CD8-positive, alpha-beta memory T cell (primary cell): ENCODE results near the gene AGAP1. TPM values are rescaled to one million over a fixed set of nuclear protein-coding genes. Genes with fewer than 3 reads are reported as not detected.

Experiments
- CTCF ChIA-PET: fragments of 350-600 bp; sonication (Branson Sonifier 250); formaldehyde crosslinking; loops from one replicate; lab custom pipeline; 2021; ENCODE audit warnings: antibody characterized with exemption; lab: Charles Lee
- POLR2A ChIA-PET: fragments of 350-600 bp; sonication (Branson Sonifier 250); formaldehyde crosslinking; loops from one replicate; lab custom pipeline; 2021; ENCODE audit warnings: antibody characterized with exemption; lab: Charles Lee
- DNase-seq, 5 donors: peaks; one replicate each; pipeline versions ENCODE4 v3.0.0 to v3.0.0-alpha.2; 2020 to 2022; ENCODE audit warnings: mixed read lengths in 1 of 5
- H3K27ac ChIP-seq: one replicate; pipeline ENCODE4 v1.7.0; 2013; ENCODE audit warnings: low read depth, mild to moderate bottlenecking, low read length, moderate library complexity
- H3K27me3 ChIP-seq: 2 replicates; pipeline ENCODE4 v1.7.0; 2013; ENCODE audit warnings: low read length, mild to moderate bottlenecking; ENCODE audit not compliant: insufficient read depth, poor library complexity, severe bottlenecking
- H3K36me3 ChIP-seq: 2 replicates; pipeline ENCODE4 v1.7.0; 2013; ENCODE audit warnings: mild to moderate bottlenecking, low read length, moderate library complexity; ENCODE audit not compliant: insufficient read depth
- H3K4me1 ChIP-seq: 2 replicates; pipeline ENCODE4 v1.7.0; 2013; ENCODE audit warnings: mild to moderate bottlenecking, low read length, moderate library complexity; ENCODE audit not compliant: insufficient read depth
- H3K4me3 ChIP-seq: 2 replicates; pipeline ENCODE4 v1.7.0; 2013; ENCODE audit warnings: mild to moderate bottlenecking, low read length
- H3K9me3 ChIP-seq: 2 replicates; pipeline ENCODE4 v1.7.0; 2013; ENCODE audit warnings: mild to moderate bottlenecking, low read length
- H3K27ac Mint-ChIP-seq, 8 donors: one replicate each; pipeline ENCODE4 v1.8.0; 2020 to 2021; ENCODE audit warnings: mixed read lengths in 8 of 8, mild to moderate bottlenecking in 6 of 8, inconsistent platforms in 3 of 8, moderate library complexity in 3 of 8
- H3K27me3 Mint-ChIP-seq, 2 donors: one replicate each; pipeline ENCODE4 v1.8.0; 2020 to 2021; ENCODE audit warnings: mixed read lengths in 2 of 2, mild to moderate bottlenecking in 1 of 2, moderate library complexity in 1 of 2
- H3K36me3 Mint-ChIP-seq, 3 donors: one replicate each; pipeline ENCODE4 v1.8.0; 2020 to 2021; ENCODE audit warnings: mixed read lengths in 3 of 3, inconsistent platforms in 1 of 3, mild to moderate bottlenecking in 1 of 3
- H3K4me1 Mint-ChIP-seq, 3 donors: one replicate each; pipeline ENCODE4 v1.8.0; 2020 to 2021; ENCODE audit warnings: mixed read lengths in 3 of 3, inconsistent platforms in 1 of 3, mild to moderate bottlenecking in 1 of 3
- H3K4me3 Mint-ChIP-seq, 7 donors: one replicate each; pipeline ENCODE4 v1.8.0; 2020 to 2021; ENCODE audit warnings: mixed read lengths in 7 of 7, mild to moderate bottlenecking in 6 of 7, moderate library complexity in 4 of 7, inconsistent platforms in 2 of 7
- H3K9me3 Mint-ChIP-seq, 5 donors: one replicate each; pipeline ENCODE4 v1.8.0; 2020 to 2022; ENCODE audit warnings: mixed read lengths in 5 of 5, mild to moderate bottlenecking in 3 of 5, moderate library complexity in 2 of 5, inconsistent platforms in 1 of 5
- polyA plus RNA-seq: library from polyadenylated mRNA; unstranded; fragments of 300-500 nt; fragmentation: Illumina TruSeq; gene quantifications from one replicate; pipeline ENCODE4 v1.2.3, GENCODE V29; 2021
- total RNA-seq, 2 experiments: library from RNA; stranded (reverse); gene quantifications; one replicate each; pipeline ENCODE4 v1.2.3, GENCODE V29; 2021

Gene AGAP1
- total and polyA plus RNA-seq, 3 experiments from 2014 or later: 1.2 to 3.3 (median 2.7) TPM

DNA sequence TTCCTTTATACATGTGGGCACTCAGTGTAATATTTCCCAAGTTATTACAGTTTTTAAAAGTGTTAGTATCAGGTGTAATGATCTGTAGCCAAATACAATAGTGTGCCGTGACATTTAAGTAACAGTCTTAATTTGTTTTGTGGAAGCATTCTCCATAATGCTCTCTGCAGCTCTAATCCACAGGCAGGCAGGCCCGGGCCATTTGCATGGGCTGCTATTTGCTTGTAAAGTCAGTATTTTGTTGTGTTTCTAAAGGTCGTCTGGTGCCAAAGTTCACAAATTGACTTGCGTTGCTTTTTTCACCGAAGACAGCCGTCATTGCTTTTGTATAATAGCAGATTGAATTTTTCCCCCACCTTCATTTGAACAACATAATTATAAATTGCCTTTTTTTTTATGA is 521.3 kb downstream of the AGAP1 start:
- H3K4me3 Mint-ChIP-seq: no peak overlapping the region
- DNase-seq: no peak
- peaks cover 0 to 3% (median 0%) of the 10 kb centered on the region in 5 donors for H3K9me3 Mint-ChIP-seq
- ChIA-PET CTCF (no interaction called here), POLR2A (no interaction called here)
- H3K4me1 ChIP-seq: no peaks in the 10 kb centered on the region
- no peak overlapping the region for H3K4me3 ChIP-seq
- no peak overlapping the region for H3K27ac ChIP-seq
- H3K27me3 ChIP-seq: no peaks in the 10 kb centered on the region
- no peaks in the 10 kb centered on the region for H3K36me3 ChIP-seq
- H3K27me3 Mint-ChIP-seq: peaks cover 0 to 5% of the 10 kb centered on the region in 2 donors
- peak overlapping the region in 1 of 8 donors; percentile 3 for H3K27ac Mint-ChIP-seq
- H3K4me1 Mint-ChIP-seq: peaks cover 0 to 15% (median 13%) of the 10 kb centered on the region in 3 donors
- H3K36me3 Mint-ChIP-seq: peaks cover 0 to 3% (median 0%) of the 10 kb centered on the region in 3 donors
- H3K9me3 ChIP-seq: no peaks in the 10 kb centered on the region

DNA sequence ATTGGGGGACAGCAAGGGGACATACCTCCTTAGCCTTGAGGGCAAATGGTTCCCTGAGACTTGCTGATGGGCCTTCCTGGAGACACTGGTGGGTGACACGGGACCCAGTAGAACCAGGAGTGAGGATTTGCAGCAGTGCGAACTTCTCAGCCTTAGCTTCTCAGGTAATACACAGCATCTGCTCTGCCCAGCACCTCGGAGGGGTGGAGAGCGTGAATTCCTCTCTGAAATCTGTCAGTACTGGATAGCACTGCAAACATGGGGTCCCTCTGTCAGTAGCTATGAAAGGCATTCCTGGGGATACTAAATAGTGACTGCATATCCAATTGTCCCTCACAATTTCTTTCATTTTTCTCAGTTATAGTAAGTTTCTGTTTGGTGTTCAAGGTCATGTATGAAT is 522.7 kb downstream of the AGAP1 start:
- peaks cover 0 to 15% (median 11%) of the 10 kb centered on the region in 3 donors for H3K4me1 Mint-ChIP-seq
- H3K36me3 Mint-ChIP-seq: peaks cover 0 to 3% (median 0%) of the 10 kb centered on the region in 3 donors
- Histone ChIP-seq H3K36me3 (no peaks in the 10 kb centered on the region), H3K9me3 (no peaks in the 10 kb centered on the region), H3K4me3 (no peak overlapping the region), H3K27ac (no peak overlapping the region), H3K27me3 (no peaks in the 10 kb centered on the region), H3K4me1 (no peaks in the 10 kb centered on the region)
- H3K4me3 Mint-ChIP-seq: no peak overlapping the region
- H3K27ac Mint-ChIP-seq: no peak overlapping the region
- POLR2A ChIA-PET: no interaction called here
- CTCF ChIA-PET: no interaction called here
- no peak for DNase-seq
- peaks cover 0 to 5% of the 10 kb centered on the region in 2 donors for H3K27me3 Mint-ChIP-seq
- peaks cover 0 to 3% (median 0%) of the 10 kb centered on the region in 5 donors for H3K9me3 Mint-ChIP-seq

DNA sequence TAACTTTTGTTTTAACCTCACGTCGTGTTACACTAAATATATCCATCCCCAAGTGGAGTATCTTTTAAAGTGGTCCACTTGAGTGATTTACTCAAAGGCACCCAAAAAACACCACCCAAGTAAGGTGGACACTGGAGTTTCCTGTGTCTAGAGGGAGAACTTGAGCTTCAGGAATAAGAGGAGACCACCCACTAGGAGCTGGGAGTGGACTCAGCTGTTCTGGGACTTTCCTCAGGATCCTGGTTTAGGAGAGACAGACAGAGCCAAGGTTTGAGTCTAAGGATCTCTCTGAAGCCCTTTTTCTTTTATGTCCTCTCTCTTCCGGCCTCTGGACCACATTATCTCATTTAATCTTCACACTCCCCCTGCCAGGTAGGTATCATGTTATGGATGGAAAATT is 523.6 kb downstream of the AGAP1 start:
- no peaks in the 10 kb centered on the region for H3K27me3 ChIP-seq
- no peaks in the 10 kb centered on the region for H3K4me1 ChIP-seq
- Mint-ChIP-seq H3K4me1 (peaks cover 0 to 8% (median 4%) of the 10 kb centered on the region in 3 donors), H3K27ac (no peak overlapping the region), H3K4me3 (no peak overlapping the region), H3K27me3 (peaks cover 0 to 5% of the 10 kb centered on the region in 2 donors), H3K9me3 (peaks cover 0 to 3% (median 0%) of the 10 kb centered on the region in 5 donors), H3K36me3 (peaks cover 0 to 3% (median 0%) of the 10 kb centered on the region in 3 donors)
- H3K36me3 ChIP-seq: no peaks in the 10 kb centered on the region
- ChIA-PET CTCF (no interaction called here), POLR2A (no interaction called here)
- no peak for DNase-seq
- no peak overlapping the region for H3K4me3 ChIP-seq
- H3K9me3 ChIP-seq: no peaks in the 10 kb centered on the region
- no peak overlapping the region for H3K27ac ChIP-seq

DNA sequence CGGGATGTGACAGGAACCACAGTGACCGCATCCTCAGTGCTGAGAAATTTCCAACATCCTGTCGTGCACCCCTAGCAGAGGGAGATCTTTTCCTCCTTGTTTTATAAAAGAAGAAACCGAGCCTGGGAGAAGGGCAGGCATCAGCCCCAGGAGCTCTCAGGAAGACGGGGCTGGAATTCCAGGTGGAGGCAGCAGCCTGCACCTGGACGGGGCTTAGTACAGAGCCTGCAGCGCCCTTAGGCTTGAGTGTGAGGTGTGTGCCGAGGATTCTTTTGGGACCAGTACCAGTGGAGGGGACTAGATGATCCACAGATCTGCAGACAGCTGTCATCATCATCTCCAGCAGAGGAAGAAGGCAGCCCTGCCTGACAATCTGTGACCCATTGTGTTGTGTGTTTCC is 525.6 kb downstream of the AGAP1 start:
- CTCF ChIA-PET: no interaction called here
- no peak overlapping the region for H3K27ac Mint-ChIP-seq
- peaks cover 0 to 5% of the 10 kb centered on the region in 2 donors for H3K27me3 Mint-ChIP-seq
- Histone ChIP-seq H3K4me1 (no peaks in the 10 kb centered on the region), H3K27me3 (no peaks in the 10 kb centered on the region), H3K9me3 (no peaks in the 10 kb centered on the region), H3K4me3 (no peak overlapping the region), H3K36me3 (no peaks in the 10 kb centered on the region), H3K27ac (no peak overlapping the region)
- H3K4me1 Mint-ChIP-seq: peaks cover 0 to 8% (median 4%) of the 10 kb centered on the region in 3 donors
- POLR2A ChIA-PET: no interaction called here
- H3K36me3 Mint-ChIP-seq: peaks cover 0 to 3% (median 0%) of the 10 kb centered on the region in 3 donors
- no peaks in the 10 kb centered on the region for H3K9me3 Mint-ChIP-seq
- no peak for DNase-seq
- H3K4me3 Mint-ChIP-seq: no peak overlapping the region

DNA sequence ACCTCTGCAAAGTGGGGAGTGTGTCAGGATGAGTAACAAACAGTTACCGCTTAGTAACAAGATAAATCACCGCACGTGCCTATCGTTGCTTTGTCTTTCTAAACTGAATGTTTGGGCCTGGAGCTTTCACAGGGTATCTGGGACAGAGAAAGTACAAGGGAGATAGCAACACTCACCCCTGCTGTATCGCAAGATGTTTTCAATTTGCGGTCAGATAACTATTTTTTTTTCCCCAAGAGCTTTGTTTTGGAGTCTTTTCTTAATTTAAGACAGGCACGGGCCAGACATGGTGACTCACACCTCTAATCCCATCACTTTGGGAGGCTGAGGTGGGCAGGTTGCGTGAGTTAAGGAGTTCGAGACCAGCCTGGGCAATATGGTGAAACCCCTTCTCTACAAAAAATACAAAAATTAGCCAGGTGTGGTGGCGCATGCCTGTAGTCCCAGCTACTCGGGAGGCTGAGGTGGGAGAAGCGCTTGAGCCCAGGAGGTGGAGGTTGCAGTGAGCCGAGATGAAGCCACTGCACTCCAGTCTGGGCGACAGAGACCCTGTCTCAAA is 527.7 kb downstream of the AGAP1 start:
- CTCF ChIA-PET: no interaction called here
- Histone ChIP-seq H3K36me3 (no peaks in the 10 kb centered on the region), H3K4me1 (no peaks in the 10 kb centered on the region), H3K4me3 (no peak overlapping the region), H3K27ac (no peak overlapping the region), H3K9me3 (no peaks in the 10 kb centered on the region), H3K27me3 (no peaks in the 10 kb centered on the region)
- DNase-seq: no peak
- H3K4me1 Mint-ChIP-seq: no peaks in the 10 kb centered on the region
- no peak overlapping the region for H3K27ac Mint-ChIP-seq
- H3K9me3 Mint-ChIP-seq: no peaks in the 10 kb centered on the region
- peaks cover 0 to 1% (median 0%) of the 10 kb centered on the region in 3 donors for H3K36me3 Mint-ChIP-seq
- H3K4me3 Mint-ChIP-seq: no peak overlapping the region
- no peaks in the 10 kb centered on the region for H3K27me3 Mint-ChIP-seq
- POLR2A ChIA-PET: no interaction called here

DNA sequence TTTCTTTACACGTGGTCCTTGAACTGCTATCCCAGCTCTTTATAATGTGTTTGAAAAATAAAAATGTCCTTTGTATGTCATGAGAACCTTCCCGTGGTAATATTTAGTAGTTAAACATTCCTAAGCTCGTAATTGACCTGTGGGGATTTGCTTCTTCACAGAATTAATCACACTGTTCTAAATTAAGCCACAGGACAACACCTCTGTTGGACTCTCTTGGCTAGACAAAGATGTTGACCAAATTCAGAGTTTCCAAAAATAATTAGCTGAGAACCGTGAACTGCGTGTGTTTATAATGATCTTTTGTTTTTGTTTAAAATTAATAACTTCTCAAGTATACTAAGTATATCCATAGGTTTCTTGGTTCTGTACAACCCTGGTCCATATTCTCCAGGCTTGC is 528.3 kb downstream of the AGAP1 start:
- no peak for DNase-seq
- Mint-ChIP-seq H3K27ac (no peak overlapping the region), H3K4me3 (no peak overlapping the region), H3K9me3 (no peaks in the 10 kb centered on the region), H3K36me3 (peaks cover 0 to 1% (median 0%) of the 10 kb centered on the region in 3 donors), H3K27me3 (no peaks in the 10 kb centered on the region), H3K4me1 (no peaks in the 10 kb centered on the region)
- Histone ChIP-seq H3K27me3 (no peaks in the 10 kb centered on the region), H3K4me1 (no peaks in the 10 kb centered on the region), H3K9me3 (no peaks in the 10 kb centered on the region), H3K36me3 (no peaks in the 10 kb centered on the region), H3K27ac (no peak overlapping the region), H3K4me3 (no peak overlapping the region)
- ChIA-PET POLR2A (no interaction called here), CTCF (no interaction called here)

DNA sequence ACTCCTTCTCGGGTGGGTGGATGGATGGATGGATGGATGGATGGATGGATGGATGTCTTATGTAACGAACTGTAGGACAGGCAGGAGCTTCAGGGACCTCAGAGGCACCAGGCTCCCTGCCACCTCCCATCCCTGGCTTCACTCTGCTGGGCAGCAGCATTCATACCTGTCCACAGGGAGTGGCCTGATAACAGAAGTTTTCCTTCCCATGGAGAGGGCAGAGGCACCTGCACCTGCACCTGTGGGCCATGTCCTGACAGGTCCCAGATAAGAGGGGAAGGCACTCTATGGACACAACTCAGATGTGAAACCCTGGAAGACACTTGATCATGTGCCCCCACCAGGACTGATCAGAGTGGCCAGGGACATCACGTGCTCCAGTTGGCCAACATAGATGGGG is 532.0 kb downstream of the AGAP1 start:
- H3K4me1 Mint-ChIP-seq: no peaks in the 10 kb centered on the region
- no peak for DNase-seq
- POLR2A ChIA-PET: no interaction called here

DNA sequence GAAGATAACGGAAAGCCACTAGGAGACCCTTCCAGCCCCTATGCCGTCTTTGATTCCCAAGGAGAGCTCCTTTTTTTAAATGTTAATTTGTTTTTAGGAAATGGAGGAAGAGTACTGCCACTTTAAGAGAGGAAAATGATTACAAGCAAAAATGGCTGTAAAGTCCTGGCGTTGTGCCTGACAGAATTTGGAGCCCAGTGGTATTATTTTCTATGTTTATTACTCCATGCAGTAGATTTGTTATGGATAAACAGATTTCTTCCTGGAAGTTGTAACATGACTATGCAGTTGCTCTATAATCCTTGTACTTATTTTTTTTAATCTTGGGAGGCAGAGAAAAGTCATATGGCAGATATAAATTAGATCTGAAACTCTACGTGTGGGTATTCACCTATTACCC is 533.0 kb downstream of the AGAP1 start:
- H3K27ac Mint-ChIP-seq: no peak overlapping the region
- CTCF ChIA-PET: no interaction called here
- H3K4me3 Mint-ChIP-seq: no peak overlapping the region
- Histone ChIP-seq H3K27ac (no peak overlapping the region), H3K9me3 (no peaks in the 10 kb centered on the region), H3K27me3 (no peaks in the 10 kb centered on the region), H3K4me3 (no peak overlapping the region), H3K36me3 (no peaks in the 10 kb centered on the region), H3K4me1 (no peaks in the 10 kb centered on the region)
- no peaks in the 10 kb centered on the region for H3K4me1 Mint-ChIP-seq
- POLR2A ChIA-PET: no interaction called here
- no peak for DNase-seq
- no peaks in the 10 kb centered on the region for H3K9me3 Mint-ChIP-seq
- H3K36me3 Mint-ChIP-seq: peaks cover 0 to 4% (median 0%) of the 10 kb centered on the region in 3 donors
- no peaks in the 10 kb centered on the region for H3K27me3 Mint-ChIP-seq

More for the DNA sequence above, 532.0 kb downstream of the AGAP1 start:
- Mint-ChIP-seq H3K4me3 (peak overlapping the region in 1 of 7 donors; percentile 72), H3K27me3 (no peaks in the 10 kb centered on the region), H3K9me3 (no peaks in the 10 kb centered on the region), H3K36me3 (peaks cover 0 to 4% (median 0%) of the 10 kb centered on the region in 3 donors), H3K27ac (no peak overlapping the region)
- no peaks in the 10 kb centered on the region for H3K27me3 ChIP-seq
- no peaks in the 10 kb centered on the region for H3K36me3 ChIP-seq
- no peak overlapping the region for H3K4me3 ChIP-seq
- no peaks in the 10 kb centered on the region for H3K4me1 ChIP-seq
- no peaks in the 10 kb centered on the region for H3K9me3 ChIP-seq
- CTCF ChIA-PET: no interaction called here
- no peak overlapping the region for H3K27ac ChIP-seq
